Endometrial microvascular endothelial cells (primary cell): ENCODE results near the gene ACSF3. TPM values are rescaled to one million over a fixed set of nuclear protein-coding genes. Genes with fewer than 3 reads are reported as not detected.

Source experiments
- in situ Hi-C: cut with HindIII; loops from 2 replicates; pipeline ENCODE4 v1.10.0; 2017; ENCODE audit warnings: low sequenced_read_pairs, low pct_unique_long_range_greater_than_20kb; ENCODE audit errors: inconsistent ontology term
- total RNA-seq: library from RNA; depleted of rRNA; stranded (reverse); fragments of >200 nt; gene quantifications from one replicate; pipeline ENCODE4 v1.2.3, GENCODE V29; 2015; ENCODE audit errors: inconsistent ontology term

ACSF3 gene
- total RNA-seq, 1 donor from 2014 or later, result 29.0 TPM

DNA sequence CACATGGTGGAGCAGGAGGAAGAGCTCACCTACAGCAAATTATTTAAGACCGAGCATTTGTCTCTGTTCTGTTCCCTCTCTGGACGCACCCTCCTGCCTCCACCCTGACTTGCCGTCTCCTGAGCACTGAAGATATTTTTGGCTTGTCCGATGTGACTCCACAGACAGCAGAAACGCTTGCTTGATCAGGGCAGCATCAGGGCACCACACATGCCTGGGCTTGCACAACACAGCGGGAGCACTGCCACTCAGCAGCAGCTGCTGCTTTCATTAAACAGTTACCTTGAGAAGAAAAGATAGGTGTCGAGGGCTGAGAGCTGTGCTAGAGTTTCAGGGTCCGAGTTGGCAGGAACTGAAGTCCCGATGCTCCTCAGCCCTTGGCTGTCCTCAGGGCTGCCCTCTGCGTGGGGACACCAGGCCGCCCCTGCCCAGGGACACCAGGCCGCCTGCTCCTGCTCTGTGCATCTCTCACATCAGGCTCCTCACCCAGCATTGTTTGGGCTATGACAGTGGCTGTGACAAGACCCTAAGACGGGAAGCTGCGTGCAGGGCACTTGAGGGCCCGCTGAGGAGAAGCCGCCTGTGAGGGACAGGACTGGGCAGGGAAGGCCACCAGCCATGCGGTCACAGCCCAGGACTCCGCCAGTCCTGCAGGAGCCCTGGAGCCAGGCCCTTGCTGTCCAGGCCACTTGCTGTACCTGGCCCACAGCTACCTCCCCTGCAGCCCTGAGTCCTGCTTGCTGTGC lies 56.6 kb downstream of the ACSF3 start:
- in situ Hi-C loops, result no loop called here

DNA sequence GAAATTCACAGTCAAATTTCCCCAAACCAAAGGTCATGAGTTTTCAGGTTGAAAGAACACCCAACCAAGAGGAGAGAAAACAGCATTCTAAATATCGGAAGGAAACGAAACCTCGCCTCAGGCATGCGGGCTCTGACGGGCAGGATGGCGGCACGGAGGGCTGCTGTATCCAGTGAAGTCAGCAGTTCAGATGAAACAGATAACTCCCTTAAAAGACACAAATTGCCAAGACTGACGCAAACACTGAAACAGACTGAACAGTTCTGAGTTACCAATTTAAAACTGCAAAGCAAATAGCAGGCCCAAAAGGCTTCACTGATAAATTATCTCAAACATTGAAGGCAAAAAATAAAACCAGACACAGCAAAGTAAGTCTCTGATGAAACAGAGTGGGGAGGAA lies 57.3 kb downstream of the ACSF3 start:
- in situ Hi-C loops, result no loop called here

DNA sequence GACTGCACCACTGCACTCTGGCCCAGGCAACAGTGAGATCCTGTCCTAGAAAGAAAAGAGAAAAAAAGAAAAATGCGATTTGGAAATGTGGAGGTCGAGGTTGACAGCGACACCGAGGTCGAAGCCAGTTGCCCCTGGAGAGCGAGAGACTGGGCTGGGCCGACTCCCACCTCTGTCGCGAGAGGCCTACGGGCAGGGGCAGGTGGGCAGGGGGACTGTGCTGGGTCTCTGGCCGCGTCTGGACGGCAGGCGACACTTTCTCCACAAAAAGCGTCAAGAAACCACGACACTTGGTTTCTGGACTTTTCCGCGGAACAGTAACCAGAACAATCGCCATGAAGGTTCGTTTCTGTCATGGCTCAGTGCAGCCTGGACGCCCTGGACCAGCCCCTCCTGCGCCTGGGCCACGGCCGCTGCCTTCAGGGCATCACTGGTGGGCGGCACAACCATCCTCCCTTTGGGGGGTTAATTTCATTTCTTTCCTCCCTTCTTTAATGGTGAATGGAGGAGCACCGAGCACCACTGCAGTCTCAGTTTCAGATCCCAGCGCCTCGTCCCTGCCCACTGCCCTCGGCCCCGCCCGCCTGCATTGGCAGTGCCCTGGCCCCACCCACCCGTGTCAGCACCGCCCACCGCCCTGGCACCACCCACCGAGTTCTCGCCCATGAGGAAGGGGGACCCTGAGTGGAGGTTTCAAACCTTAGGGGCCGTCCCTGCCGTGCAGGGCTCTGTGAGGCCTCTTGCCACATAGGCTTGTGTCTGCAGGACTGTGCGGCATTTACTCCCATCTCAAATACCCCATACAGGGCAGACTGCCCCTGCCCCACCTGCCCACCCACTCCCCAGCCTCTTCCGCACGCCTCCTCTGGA lies 59.4 kb downstream of the ACSF3 start:
- in situ Hi-C loops, result no loop called here

DNA sequence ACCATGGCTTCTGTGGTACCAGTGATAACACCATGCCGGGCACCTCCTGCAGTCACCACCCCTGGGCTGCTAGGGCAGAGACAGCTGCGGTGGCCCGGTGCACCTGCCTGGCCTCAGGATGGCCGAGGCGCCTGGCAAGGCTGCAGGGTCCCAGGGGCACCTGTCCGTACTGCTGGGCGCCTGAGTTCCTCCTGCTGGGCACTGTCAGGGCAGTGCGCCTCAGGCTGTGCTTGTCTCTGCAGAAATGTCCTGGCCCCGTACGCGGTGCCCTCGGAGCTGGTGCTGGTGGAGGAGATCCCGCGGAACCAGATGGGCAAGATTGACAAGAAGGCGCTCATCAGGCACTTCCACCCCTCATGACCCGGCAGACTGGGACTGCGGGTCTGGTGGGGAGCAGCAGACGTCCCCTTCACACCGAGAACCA lies 60.2 kb downstream of the ACSF3 start:
- in situ Hi-C loops, result no loop called here

DNA sequence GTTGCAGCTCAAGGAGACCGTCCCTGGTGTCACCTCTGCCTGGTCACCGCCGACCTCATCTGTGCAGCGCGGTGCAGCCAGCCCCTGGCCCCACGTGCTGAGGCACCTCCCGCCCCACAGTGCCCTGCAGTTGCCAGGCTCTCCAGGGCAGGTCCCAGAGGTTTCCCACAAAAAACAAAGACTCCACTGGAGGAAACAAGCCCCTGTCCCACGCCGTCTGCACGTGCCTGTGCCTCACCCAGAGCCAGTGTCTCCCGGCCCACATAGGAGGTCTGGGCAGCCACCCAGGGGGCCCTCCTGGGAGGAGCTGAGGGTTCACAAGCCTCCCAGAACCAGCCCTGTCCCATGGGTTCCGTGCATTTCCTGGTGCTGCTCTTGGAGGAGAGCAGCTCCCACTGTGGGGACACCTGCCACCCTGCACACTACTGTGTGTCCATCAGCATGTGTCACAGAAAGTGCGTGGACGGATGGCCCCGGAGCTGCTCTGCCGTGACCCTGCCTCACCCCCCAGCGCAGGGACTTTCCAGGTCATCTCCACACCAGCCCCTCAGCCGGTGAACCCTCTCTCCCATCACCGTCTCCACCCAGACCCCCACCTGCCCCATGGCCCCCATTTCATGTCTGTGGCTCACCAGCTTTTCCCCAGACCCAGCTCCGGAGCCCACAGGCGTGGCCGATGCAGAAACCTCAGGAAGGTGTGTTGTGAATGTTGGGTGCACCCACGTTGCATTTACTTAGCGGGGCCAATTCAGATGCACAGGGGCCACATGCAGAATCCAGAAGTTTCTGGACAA lies 60.9 kb downstream of the ACSF3 start:
- in situ Hi-C loops, result no loop called here

DNA sequence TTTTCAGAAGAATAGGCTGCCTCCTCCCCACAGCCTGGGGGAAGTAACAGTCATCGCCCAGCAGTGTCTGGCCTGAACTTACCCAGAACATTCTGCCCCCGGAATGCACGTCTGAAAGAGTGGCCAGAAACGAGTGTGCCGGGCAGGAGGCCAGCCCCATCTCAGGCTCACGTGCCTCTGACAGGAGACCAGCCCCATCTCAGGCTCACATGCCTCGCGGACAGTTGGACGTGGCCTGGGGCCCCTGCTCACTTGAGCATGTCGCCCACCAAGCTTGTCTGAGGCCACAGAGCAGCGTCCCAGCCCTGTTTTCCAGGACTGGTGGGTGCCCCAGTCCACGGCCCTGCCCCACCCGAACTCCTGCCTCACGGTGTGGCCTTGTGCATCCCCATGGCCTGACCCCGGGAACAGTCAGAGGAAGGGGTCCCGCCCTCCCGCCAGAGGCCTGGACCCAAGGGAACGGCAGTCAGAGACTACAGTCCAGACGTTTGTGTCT lies 61.6 kb downstream of the ACSF3 start:
- in situ Hi-C loops, result no loop called here

DNA sequence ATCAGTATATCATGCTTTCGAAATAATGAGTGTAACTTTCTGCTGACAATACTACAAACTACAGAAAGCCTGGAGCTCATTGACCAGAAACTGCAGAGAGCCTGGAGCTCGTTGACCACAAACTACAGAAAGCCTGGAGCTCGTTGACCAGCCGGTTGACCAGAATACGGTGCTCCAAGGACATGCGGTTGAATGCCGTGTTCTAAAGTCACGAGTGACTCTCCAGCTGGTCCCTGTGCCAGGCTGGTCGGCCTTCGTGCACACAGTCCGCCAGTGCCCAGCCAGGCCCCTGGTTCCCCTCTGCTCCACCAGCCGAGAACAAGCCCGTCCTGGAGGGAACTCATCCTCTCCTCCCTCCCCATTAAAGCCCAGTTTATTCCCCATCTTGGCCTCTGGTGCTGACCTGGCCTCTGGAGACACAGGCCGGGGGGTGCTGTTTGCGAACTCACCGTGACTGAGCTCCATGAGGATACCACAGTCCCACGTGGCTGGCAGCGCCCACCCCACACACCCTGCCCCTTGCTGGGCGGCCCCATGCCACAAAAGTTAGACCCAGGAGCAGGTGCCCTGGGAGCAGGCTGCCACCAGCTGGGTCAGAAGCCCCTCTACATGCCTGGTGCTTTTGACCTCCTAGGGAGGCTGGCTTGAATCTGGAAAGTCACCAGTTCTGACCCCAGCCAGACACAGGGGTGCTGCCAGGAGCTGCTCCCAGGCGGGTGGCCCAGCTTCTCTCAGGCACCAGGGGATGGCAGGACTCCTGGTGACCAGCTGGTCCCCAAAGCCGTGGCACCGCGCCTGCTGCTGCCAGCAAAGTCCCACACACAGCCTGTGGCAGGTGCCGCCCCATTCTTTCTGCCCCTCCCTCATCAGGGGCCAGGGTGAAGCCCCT lies 62.4 kb downstream of the ACSF3 start:
- in situ Hi-C loops, result no loop called here

DNA sequence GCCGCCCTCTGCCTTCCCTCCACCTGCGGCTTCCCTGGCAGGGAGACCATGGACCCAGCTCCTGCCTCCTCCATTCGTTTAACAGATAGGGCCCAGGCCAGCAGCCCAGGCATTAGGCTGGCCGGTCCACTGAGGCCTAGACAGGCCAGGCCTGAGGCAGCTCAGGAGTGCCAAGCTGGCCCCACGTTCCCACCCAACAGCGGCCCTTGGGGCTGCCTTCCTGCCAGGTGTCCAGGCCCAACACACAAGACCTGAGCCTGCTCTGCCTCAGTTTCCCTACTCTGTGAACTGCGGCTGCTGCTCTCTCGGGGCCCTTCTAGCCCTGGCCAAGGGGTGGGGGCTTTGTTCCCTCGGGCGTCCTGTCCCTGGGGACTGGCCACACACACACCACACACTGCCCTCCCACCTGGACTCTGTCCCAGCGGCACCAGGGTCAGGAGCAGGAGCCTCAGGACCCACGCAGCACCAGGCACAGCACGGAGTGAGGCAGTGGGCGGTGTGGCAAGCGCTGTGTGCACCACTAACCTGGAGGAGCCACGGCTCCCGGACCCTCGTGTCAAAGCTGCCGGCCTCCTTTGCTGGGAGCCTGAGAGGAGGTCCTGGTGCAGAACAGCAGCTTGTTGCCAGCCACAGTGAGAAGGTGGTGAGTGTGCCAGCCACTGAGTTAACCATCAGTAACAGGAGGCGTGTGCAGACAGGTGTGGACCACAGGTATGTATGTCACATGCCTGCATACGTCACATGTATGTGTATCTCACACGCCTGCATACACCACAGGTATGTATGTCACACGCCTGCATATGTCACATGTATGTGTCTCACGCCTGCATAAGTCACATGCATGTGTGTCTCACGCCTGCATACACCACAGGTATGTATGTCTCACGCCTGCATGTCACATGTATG lies 63.3 kb downstream of the ACSF3 start:
- in situ Hi-C loops, result no loop called here

DNA sequence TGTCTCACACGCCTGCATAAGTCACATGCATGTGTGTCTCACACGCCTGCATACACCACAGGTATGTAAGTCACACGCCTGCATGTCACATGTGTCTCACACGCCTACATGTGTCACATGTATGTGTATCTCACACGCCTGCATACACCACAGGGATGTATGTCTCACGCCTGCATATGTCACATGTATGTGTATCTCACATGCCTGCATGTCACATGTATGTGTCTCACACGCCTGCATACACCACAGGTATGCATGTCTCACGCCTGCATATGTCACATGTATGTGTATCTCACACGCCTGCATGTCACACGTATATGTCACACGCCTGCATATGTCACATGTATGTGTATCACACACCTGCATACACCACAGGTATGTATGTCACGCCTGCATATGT lies 64.1 kb downstream of the ACSF3 start:
- in situ Hi-C loops, result no loop called here

DNA sequence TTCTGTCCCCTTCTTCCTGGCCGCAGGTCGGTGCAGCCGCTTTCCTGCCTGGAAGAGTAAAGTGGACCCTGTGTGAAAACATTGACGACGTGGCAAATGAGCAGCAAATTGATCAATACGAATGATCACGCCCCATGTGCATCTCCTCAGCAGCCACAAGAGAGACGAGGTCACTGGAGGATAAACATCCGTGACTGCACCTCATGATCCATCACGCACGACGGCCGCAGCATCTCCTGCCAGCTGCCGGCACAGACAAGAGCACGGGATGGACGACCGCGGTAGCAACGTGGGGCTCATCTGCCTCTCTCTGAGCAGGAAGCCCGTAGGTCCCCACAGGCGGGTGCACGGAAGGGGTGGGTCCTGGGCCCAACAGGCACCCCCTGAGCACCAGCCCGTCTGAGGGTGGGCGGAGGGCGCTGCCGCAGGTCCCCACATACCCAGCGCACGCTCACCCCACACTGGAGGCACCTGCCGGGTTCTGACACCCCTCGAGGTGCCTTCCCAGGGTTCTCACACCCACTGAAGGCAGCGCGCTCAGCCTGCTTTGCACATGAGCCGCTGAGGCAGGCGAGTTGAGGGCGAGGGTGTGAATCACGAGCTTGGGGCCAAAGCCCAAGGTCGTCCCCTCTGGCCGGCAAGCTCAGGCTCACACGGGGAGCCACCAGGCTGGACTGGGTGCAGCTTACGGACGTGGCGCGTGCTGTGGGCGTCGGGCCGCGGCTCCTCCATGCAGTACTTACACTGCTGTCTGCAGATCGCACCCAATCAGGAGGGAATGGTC lies 65.6 kb downstream of the ACSF3 start:
- in situ Hi-C loops, result no loop called here

DNA sequence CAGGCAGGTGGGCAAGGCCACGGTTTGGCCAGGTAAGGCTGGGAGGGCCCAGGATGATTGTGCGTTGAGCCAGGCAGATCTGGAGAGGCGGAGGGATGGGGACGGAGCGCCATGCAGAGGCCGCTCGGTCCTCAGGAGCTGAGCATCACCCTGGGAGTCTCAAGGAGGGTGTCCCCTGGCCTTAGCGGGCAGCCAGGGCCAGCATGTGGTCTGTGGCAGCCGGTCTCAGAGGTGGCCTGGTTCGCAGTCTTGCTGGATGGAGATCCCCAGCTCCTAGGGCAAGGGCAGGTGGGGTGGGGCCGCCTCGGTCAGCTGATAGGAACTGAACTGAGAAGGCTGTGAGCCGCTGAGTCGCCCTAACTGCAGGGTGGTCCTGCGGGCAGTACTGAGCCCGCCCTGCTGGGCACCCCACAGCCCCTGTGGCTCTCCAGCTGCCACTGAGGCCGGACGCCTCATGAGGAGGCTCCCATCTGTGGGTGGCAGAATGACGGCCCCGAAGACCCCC lies 66.2 kb downstream of the ACSF3 start:
- in situ Hi-C loops, result no loop called here

DNA sequence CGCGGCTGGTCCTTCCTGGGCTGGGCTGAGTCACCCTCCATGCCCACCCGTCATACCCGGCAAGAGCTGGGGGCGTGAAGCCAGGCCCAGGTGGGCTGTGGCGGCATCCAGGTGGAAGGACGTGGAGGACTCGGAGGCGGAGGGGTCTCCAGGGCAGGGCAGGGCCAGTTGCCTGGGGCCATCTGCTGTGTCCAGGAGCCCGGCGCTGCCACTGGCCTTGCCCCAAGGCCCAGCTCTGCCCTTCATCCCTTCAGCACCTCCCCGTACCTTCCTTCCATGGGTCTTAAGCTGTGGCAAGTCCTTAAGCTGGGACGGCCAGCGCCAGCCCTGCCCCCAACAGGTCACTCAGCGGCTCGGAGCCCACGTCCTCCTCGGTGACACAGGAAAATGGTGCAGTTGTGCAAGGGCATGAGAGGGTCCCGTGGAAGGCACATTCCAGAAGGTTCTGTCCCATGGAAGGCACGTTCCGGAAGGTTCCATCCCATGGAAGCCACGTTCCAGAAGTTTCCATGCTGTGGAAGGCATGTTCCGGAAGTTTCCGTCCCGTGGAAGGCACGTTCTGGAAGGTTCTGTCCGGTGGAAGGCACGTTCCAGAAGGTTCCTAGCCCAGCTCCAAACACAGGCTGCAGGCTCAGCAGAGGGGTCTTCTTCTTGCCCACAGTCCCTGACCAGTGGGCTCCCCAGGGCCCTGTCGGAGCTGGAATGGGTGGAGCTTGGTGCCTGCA lies 67.5 kb downstream of the ACSF3 start:
- in situ Hi-C loops, result no loop called here

DNA sequence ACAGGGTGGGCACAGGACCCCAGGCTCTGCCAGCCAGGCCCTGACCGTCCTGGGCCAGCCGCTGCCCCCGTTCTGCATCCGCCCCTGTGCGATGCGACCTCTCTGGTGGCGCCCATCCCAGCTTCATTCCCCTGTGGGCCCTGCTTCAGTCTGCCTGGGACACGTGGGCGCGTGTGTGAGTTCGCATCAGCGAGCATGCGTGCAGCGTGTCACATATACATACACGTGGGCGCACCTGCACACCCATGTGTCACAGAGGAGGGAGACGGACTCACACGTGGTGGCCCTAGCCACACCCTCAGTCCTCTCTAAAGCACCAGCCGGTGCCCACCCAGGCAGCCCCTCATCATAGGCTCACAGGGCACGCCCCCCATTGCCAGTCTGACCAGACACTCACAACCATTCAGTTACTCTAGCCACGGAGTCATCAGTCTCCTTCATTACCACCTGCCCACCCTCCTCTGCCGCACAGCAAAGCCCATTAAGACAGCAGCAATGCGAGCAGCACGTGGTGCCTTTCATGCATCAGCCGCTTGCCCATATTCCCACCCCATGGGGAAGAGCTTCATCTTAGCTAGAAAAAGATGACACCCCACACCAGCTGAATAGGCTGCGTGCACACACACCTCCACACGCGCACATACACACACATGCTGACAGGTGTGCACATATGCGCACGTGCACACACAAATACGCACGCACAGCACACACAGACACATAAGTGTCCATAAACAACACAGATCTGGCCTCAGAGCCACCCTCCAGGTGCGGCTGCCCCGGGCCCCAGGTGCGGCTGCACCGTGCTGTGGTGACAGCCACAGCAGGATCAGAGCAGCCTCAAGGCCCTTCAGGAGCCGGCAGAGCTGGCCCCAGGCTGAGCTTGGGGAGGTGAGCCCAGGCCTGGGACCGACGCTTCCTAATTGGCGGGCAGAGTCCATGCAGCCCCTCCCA lies 68.4 kb downstream of the ACSF3 start:
- in situ Hi-C loops, result no loop called here

DNA sequence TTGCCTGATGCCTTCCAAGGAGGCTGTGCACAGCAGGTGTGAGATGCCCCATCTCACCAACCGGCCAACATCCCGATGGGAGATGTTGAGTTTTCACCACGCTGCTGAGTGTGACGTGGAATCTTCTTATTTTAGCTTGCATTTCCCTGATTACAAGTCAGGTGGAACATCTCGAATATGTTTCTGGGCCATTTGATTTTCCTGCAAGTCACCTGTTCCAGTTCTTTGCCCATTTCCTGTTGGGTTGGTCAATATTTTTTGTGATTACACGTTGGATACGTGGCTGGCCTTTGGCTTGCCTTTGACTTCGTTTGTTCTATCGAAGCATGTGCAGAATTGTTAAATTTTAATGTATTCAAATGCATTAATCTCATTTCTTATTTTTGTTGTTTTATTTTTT lies 69.6 kb downstream of the ACSF3 start:
- in situ Hi-C loops, result no loop called here

DNA sequence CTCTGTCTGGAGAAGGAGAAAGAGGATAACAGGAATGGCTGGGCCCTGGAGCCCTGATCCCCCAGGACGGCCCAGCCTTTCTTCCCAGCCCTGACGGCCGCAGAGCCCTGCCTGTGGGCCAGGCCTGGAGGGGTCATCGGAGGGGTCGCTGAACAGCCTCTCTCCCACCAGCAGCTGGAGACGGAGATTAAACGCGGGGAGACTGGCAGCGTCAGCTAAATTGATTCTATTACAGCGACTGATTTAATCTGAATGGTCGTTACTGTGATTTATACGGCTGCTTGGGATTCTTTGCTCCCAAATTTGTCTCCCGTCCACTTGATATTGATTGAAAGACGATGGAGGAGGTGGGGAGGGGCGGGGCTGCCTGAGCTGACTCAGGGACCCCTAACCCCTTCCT lies 70.8 kb downstream of the ACSF3 start:
- in situ Hi-C loops, result no loop called here
